Measurements from ENCODE around the gene TAS2R46.

Gene TAS2R46

GRCh38 chr12:11031307-11031706 is 30.8 kb downstream of the TAS2R46 start, which contains the start of gene TAS2R31:
TSS of gene TAS2R31 (minus strand) at chr12:11031407. CDS start at chr12:11031335, 72 bp downstream.
- FAIRE-seq = no peak

GRCh38 chr12:11026118-11026517 is 36.0 kb downstream of the TAS2R46 start:
- no peak for FAIRE-seq

- no peak for FAIRE-seq
These were observed 38.7 kb downstream of the TAS2R46 start for GRCh38 chr12:11023387-11023786.

GRCh38 chr12:11022520-11022919 is 39.6 kb downstream of the TAS2R46 start, which contains the start of gene TAS2R19:
TSS of gene TAS2R19 (minus strand) at chr12:11022620. CDS start at chr12:11022571, 49 bp downstream.
- no peak for FAIRE-seq

GRCh38 chr12:11016937-11017336 is 45.2 kb downstream of the TAS2R46 start:
- no peak for FAIRE-seq

- no peak for FAIRE-seq
These were observed 46.2 kb downstream of the TAS2R46 start for GRCh38 chr12:11015775-11016430.

- FAIRE-seq = no peak
These were observed 47.9 kb downstream of the TAS2R46 start for GRCh38 chr12:11014234-11014633.

Measured in endometrium (tissue), 2 donors.